Activated naive CD4-positive, alpha-beta T cell (primary cell): Measurements from ENCODE around the gene PELI1.
"Not testable (repeated sequence)": the region's sequence is repeated elsewhere in the genome, so short reads cannot be mapped to it uniquely, and the experiment has no call there.

ENCODE experiments used
- DNase-seq, 4 experiments: peaks; one replicate each; lab custom pipeline; 2025; lab: John Stamatoyannopoulos, UW

PELI1 gene

DNA sequence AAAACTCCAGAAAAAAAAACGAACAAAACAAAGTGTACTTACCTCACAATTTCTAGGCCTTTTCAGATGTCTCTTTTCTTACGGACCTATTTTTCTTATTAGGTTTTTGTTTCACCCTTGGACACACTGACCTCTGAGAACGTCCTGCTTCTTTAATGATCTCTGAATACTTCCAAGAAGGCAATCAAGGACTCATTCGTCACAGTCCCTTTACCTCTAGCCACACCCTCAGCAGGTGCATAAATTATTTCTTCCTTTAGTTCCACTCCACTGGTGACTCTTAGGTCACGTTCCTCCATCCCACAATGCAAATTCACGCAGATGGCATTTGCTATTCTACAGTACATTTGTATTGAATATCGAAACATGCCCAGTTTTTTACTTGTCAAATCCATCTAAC, 21.9 kb downstream of the PELI1 start:
- DNase-seq, result no peak

- DNase-seq, result no peak
Measured at GRCh38 chr2:64120928-64121327, 23.3 kb downstream of the PELI1 start.

- DNase-seq, result no peak
Measured at GRCh38 chr2:64120008-64120407, 24.2 kb downstream of the PELI1 start.

- no peak for DNase-seq
Measured at GRCh38 chr2:64119369-64119768, 24.9 kb downstream of the PELI1 start.

DNA sequence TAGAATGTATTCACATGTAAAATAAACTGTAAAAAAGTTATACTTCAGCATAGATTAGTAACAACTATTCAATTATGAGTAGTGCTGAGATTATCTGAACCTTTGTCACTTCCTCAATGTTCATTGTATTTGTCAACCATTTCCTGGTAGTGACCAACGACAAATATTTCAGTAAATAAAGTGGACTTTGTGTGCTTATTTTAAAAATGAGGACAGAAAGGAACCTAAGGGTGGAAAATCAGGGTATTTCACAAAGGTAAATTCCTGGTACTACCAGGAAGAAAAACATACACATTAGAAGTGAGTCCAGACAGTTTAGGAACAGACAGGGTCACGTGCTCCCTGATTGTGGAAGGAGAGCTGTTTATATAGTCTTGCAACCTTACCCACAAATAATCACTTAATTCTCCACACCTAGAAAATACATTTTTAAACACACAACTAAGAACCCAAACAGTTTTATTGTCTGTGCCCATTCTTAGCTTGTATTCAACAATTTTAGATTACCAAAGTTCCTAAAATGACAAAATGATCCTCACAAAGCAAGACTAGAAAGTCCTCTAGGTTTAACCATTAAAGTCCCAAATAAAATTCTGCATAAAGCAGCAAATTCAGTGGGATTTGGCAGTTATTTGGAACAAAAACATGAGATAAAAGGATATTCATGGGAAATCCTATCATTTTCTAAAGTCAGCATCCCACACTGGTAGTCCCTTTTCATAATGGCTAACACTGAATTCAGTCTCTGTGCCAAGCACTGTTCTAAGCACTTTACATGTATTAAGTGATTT, 28.2 kb downstream of the PELI1 start:
- DNase-seq, result no peak

DNA sequence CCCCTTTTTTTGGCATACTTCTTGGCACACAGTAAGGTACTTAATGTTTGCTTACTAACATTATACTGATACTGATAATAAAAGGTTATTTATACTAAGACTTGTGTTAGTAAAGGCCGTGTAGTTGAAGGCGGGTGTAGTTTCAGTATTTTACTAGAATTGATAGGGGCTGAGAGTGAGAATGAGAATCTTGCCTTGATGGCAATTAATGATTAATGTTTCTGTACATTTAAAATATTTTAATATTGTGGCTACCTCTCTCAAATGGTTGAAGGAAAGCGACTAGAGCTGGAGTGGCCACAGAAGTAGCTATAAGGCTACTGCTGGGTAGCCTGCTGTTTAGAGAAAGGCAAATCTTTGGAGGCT, 29.3 kb downstream of the PELI1 start:
- no peak for DNase-seq

DNA sequence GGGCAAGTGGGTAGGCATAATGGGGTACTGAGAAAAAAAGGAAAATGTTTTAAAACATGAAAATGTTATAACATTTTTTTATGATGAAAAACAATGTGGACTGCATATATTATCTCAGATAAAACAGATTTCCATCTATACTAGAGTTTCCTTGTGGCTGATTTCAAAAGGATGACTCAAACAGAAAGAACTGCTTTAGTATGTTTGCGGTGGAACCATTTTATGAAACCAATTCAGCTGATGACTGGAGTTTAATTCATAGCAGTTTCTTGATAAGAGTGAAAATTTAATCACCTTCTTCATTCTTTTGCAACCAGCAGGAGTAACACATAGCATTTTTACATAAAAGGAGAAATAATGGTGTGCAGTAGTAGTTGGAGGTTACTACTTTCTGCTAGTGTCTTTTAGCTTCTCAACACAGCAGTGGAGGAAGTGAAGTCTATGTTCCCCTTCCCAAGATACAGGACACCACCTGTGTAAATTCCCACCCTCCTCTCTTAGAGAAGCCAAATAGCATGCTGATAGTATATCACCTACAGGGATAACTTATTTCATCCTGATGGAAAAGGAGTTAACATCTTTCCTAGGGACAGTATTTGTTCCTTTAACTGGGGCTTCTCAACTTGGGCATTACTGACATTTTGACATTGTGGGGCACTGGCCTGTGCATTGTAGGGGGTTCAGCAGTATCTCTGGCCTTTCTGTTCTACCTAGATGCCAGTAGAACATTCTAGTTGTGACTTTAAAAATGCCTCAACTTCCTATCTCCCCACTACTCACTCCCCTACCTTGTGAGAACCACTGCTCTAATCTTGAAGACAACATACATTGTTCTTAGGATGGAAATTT, 29.9 kb downstream of the PELI1 start:
- DNase-seq, result no peak

DNA sequence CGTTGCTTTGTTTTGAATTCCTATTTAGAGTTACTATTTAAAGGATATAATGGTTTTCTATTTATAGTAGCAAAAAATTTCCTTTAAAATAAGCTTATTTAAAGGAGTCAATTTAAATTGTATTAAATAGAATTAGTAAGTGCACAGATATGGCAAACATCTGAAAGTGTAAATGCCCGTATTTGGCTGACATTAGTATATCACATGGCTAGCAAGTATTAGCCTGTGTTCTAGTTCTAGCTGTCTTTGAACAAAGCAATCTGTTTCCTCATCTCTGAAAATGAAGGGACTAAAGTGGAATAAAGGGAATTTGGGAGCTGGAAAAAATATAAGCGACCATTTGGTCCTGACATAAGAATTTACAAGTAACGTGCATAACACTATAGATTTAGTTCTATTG, 32.2 kb downstream of the PELI1 start:
- DNase-seq, result no peak

GRCh38 chr2:64111426-64111825, 32.8 kb downstream of the PELI1 start:
- no peak for DNase-seq

GRCh38 chr2:64108666-64109241, 35.5 kb downstream of the PELI1 start:
- no peak for DNase-seq

DNA sequence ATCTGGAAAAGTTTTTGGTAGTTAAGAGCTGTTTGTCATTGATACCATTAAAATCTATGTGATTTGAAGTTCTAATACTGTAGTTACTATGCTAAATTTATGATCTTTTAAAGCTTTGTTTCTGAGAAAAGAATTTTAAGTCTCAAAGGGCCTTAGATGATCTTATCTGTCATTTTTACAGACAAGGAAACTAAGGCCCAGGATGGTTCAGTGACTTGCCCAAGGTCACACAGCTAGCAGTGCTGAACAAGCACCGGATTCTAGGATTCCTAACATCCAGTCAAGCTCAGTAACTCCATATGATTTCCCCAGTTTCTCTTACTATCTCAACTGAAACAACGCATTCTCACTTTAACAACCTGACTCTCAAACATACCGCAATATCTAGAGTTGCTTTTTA, 37.7 kb downstream of the PELI1 start:
- no peak for DNase-seq

DNA sequence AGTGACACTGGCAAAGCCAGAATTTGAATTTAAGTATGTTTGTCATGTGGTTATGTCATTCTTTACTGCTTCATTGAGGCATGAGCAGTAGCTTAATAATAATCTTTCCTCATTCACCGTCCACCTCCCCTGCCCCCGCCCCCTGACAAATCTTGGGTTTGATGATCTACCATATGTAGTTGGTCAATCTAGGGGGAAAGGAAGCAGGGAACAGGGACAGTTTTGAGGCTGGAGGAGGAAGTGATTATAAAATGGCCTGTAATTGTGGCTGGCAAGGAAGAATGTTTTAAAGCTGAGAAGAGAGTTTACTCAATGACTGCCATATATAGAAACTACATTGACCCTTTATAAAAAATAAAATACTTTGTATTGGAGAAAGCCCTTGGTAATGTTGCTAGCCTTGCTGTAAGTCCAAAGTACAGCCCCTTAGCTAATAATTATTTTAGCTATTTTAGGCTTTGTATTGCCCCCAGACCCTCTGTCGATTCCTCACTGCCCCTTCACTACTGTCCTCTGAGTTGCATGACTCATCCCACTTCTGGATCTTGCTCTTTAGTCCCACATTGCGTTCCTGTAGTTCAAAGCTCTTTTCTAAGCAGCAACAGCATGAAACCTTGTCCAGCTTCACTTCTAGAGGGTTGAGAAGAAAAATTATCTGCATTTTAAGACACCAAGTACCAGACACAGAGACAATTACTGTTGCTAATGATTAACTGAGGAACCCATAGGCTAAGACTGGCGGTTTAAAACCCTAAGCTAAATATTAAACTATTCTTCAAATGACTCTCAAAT, 38.4 kb downstream of the PELI1 start:
- DNase-seq, result no peak

GRCh38 chr2:64104933-64105332, 39.3 kb downstream of the PELI1 start:
- no peak for DNase-seq

DNA sequence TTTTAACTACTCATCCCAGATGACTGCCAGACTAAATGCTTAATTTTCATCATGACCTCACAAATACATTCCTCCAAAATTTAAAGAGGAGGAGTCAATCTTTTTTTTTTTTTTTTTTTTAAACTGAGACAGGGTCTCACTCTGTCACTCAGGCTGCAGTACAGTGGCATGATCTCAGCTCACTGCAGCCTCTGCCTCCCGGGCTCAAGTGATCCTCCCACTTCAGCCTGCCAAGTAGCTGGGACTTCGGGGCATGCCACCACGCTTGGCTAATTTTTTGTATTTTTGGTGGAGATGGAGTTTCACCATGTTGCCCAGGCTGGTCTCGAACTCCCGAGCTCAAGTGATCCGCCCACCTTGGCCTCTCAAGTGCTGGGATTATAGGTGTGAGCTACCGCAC, 41.5 kb downstream of the PELI1 start:
- not testable (repeated sequence) for DNase-seq

DNA sequence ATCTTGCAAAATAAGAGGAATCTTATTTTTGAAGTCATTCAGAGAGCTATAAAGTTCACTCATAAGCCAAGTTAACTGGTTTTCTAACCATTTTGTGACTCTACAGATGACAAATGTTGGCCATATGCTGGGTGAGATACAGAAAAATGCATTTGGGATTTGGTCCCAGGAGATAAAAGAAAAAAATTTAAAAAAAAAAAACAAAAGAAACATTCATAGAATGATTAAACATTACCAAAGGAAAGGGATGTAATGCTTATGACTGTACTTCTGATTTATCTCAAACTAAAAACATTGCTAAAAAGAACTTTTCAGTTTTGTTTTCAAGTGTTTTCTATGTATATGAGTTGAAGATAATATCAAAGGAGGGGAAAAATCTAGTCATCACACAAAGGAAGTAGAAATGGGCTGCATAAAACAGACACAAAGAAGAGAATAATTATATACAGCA, 43.1 kb downstream of the PELI1 start:
- DNase-seq, result no peak

DNA sequence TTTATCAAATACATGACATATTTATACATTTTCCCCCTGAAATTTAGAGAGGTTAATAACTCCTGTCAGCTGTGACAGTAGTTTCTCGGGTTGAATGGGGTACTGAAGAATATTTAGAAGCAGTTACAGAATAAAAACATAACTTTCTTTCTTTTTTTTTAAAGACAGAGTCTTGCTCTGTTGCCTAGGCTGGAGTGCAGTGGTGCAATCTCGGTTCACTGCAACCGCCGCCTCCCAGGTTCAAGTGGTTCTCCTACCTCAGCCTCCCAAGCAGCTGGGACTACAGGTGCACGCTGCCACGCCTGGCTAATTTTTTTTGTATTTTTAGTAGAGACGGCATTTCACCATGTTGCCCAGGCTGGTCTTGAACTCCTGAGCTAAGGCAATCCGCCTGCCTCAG, 43.6 kb downstream of the PELI1 start:
- DNase-seq, result not testable (repeated sequence)

GRCh38 chr2:64094663-64095382, 49.4 kb downstream of the PELI1 start:
- no peak for DNase-seq

GRCh38 chr2:64093341-64093740, 50.9 kb downstream of the PELI1 start:
- DNase-seq, result no peak

GRCh38 chr2:64092502-64092901, 51.7 kb downstream of the PELI1 start:
- DNase-seq, result no peak

DNA sequence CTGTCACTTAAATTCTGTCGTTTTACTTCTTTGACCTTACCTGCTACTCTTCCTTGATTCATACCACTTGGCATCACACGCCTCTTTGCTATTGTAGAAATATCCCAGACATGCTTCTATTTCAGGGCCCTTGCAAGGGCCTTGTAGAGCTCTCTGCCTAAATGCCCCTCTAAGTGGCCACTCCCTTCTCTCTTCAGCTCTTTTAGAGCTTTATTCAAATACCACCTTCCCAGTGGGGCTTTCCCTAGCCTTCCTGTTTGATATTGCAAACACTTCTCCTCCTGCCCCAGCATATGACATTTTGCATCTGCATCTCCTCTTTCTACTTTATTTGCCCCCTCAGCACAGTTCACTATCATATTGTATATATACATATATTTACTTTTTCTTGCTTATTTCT, 54.0 kb downstream of the PELI1 start:
- DNase-seq, result no peak

- DNase-seq, result no peak
Measured at GRCh38 chr2:64086347-64087082, 57.7 kb downstream of the PELI1 start.
